ENCODE measurements around the gene TNFRSF9. TPM values are rescaled to one million over a fixed set of nuclear protein-coding genes. Genes with fewer than 3 reads are reported as not detected.

Gene TNFRSF9
- total and polyA plus RNA-seq, 9 of the 15 experiments (the other 6 are each of a cell fraction or from before 2014, with no cell fraction given) = 0.04 to 0.29 (median 0.08) TPM; not detected in 1

GRCh38 chr1:7865978-7866377 is 74.7 kb downstream of the TNFRSF9 start:
- 21% methylated on average over 13 of the region's 16 CpGs for WGBS (ENCODE audit: insufficient coverage, low coverage, missing lambda C conversion rate)
- Histone ChIP-seq H3K4me1 (replicated peaks in 1 of 2; ENCODE audit: control insufficient read depth in 2 of 2, insufficient read depth in 2 of 2, low read length in 2 of 2) (peaks cover 0 to 13% of the 10 kb centered on the region in 2 experiments; a peak in 3 of 5 replicates), H4K20me1 (replicated peaks; ENCODE audit: control insufficient read depth, insufficient read depth, low read length) (0 out of 2 replicates have a peak, but pooled peaks cover 8% of the 10 kb centered on the region), H2AFZ (ENCODE audit: low read depth, low read length) (no peak overlapping the region), H3K4me2 (ENCODE audit: insufficient read depth, low read length) (no peak overlapping the region), H3K4me3 (no peak overlapping the region), H3K36me3 (ENCODE audit: control insufficient read depth, insufficient read depth, low read length) (no peaks in the 10 kb centered on the region), H3K9me3 (replicated peaks; ENCODE audit: control insufficient read depth, insufficient read depth, low read depth, low read length) (no peaks in the 10 kb centered on the region), H3K9me1 (ENCODE audit: control insufficient read depth, insufficient read depth, low read length) (no peaks in the 10 kb centered on the region), H3K79me2 (ENCODE audit: control insufficient read depth, insufficient read depth, low read length) (no peaks in the 10 kb centered on the region), H3K9ac (ENCODE audit: insufficient read depth in 1 of 2, low read depth in 2 of 2, low read length in 2 of 2) (no peak overlapping the region), H3K27me3 (ENCODE audit: control insufficient read depth in 2 of 2, insufficient read depth in 2 of 2, low read length in 2 of 2) (peaks cover 9 to 35% of the 10 kb centered on the region in 2 experiments; a peak in 3 of 5 replicates), H3K27ac (ENCODE audit: extremely low read depth, low read depth, low read length) (no peak overlapping the region)
- BruUV-seq (replicated peaks) = no TSS peak
- ChIA-PET POLR2A (interaction anchor here (0.5 kb wide), 1 partner anchor 72 kb away, joined by 4 read pairs; no protein-coding TSS in a partner anchor), CTCF (ENCODE audit: low intra/inter-chr PET ratio) (no interaction called here)
- no peak for FAIRE-seq
- DNase-seq (ENCODE audit: extremely low read depth in 1 of 4, low spot score in 3 of 4) = no peak
- ATAC-seq = no peak
- in situ Hi-C loops (cut with MboI) = no loop called here
- intact Hi-C loops (cut with micrococcal nuclease) = no loop called here
- TF ChIP-seq NCOA6 (IDR thresholded peaks at IDR 0.05) (no peak), ATF6 (CRISPR knock-in tag; IDR thresholded peaks at IDR 0.05) (no peak), ZNF395 (CRISPR knock-in tag; IDR thresholded peaks at IDR 0.05) (no peak), E2F1 (CRISPR knock-in tag; IDR thresholded peaks at IDR 0.05) (no peak), SNRNP70 (optimal IDR thresholded peaks at IDR 0.05; ENCODE audit: low read depth, low read length) (no peak), ZNF280A (IDR thresholded peaks at IDR 0.05; ENCODE audit: low read depth, partially characterized antibody) (no peak), MLX (CRISPR knock-in tag; conservative IDR thresholded peaks at IDR 0.05) (no peak), ZNF384 (IDR thresholded peaks at IDR 0.05; ENCODE audit: low read depth, low read length) (no peak), MAZ (CRISPR knock-in tag; conservative IDR thresholded peaks at IDR 0.05 in 1 of 2, IDR thresholded peaks at IDR 0.05 in 1 of 2) (no peak), ZNF253 (CRISPR knock-in tag; conservative IDR thresholded peaks at IDR 0.05) (no peak), ILF3 (IDR thresholded peaks at IDR 0.05; ENCODE audit: borderline replicate concordance) (no peak), ETS1 (conservative IDR thresholded peaks at IDR 0.05; ENCODE audit: control insufficient read depth, low read depth, low read length) (no peak), BCL6 (CRISPR knock-in tag; IDR thresholded peaks at IDR 0.05) (no peak)

Measured in K562 (cell line).